OCI-LY7 (cell line): Measurements from ENCODE around the gene PCYT2. TPM values are rescaled to one million over a fixed set of nuclear protein-coding genes. Genes with fewer than 3 reads are reported as not detected.

Source experiments
- BruUV-seq: library from RNA; stranded (reverse); fragments of 400-500 nt; replicated peaks from 2 replicates; lab custom pipeline; 2021; lab: Mats Ljungman, UMichigan
- CTCF ChIA-PET: fragments of 300-600 bp; sonication (Branson Sonifier 250); formaldehyde crosslinking; loops from one replicate; lab custom pipeline; 2022; ENCODE audit warnings: antibody characterized with exemption; ENCODE audit not compliant: unreplicated experiment; lab: Charles Lee
- POLR2A ChIA-PET: fragments of 300-600 bp; sonication (Branson Sonifier 250); formaldehyde crosslinking; loops from one replicate; lab custom pipeline; 2022; ENCODE audit warnings: antibody characterized with exemption; lab: Charles Lee
- DNase-seq: peaks from one replicate; pipeline ENCODE4 v3.0.0-alpha.2; 2015; ENCODE audit warnings: low spot score
- H2AFZ ChIP-seq: fragments of 200-600 bp; sonication (generic), shearing (Covaris generic); 2 replicates; pipeline ENCODE4 v1.6.1; 2014; ENCODE audit warnings: mild to moderate bottlenecking, antibody characterized with exemption, low read length, moderate library complexity
- H3K27ac ChIP-seq: fragments of 200-600 bp; sonication (generic); 2 replicates; pipeline ENCODE4 v1.5.1; 2014; ENCODE audit warnings: mixed run types, low read depth, mild to moderate bottlenecking, moderate library complexity, low read length, inconsistent platforms; ENCODE audit not compliant: poor library complexity, severe bottlenecking
- H3K36me3 ChIP-seq: fragments of 200-600 bp; sonication (generic); 2 replicates; pipeline ENCODE4 v1.6.1; 2014; ENCODE audit warnings: mild to moderate bottlenecking, antibody characterized with exemption, low read length, moderate library complexity, mixed read lengths; ENCODE audit not compliant: insufficient read depth
- H3K4me1 ChIP-seq: fragments of 200-600 bp; sonication (generic); 2 replicates; pipeline ENCODE4 v1.5.1; 2014; ENCODE audit warnings: mild to moderate bottlenecking, low read length; ENCODE audit not compliant: insufficient read depth, poor library complexity, severe bottlenecking
- H3K4me2 ChIP-seq: fragments of 200-600 bp; sonication (generic); 2 replicates; pipeline ENCODE4 v1.6.1; 2014; ENCODE audit warnings: mild to moderate bottlenecking, low read length
- H3K4me3 ChIP-seq: fragments of 200-600 bp; sonication (generic); 2 replicates; pipeline ENCODE4 v1.5.1; 2014; ENCODE audit warnings: mild to moderate bottlenecking, low read depth, low read length; ENCODE audit not compliant: poor library complexity, severe bottlenecking
- H3K79me2 ChIP-seq: fragments of 200-600 bp; sonication (generic); 2 replicates; pipeline ENCODE4 v1.6.1; 2016; ENCODE audit warnings: low read depth, mild to moderate bottlenecking, low read length, moderate library complexity, mixed read lengths; ENCODE audit not compliant: insufficient read depth
- H3K9me2 ChIP-seq: fragments of 200-600 bp; sonication (generic); 2 replicates; pipeline ENCODE4 v1.6.1; 2016; ENCODE audit warnings: mild to moderate bottlenecking, low read length, mixed read lengths; ENCODE audit not compliant: insufficient read depth
- H3K9me3 ChIP-seq: fragments of 200-600 bp; sonication (generic); 2 replicates; pipeline ENCODE4 v1.6.1; 2014; ENCODE audit warnings: mild to moderate bottlenecking, mixed run types, low read length, mixed read lengths
- H4K20me1 ChIP-seq: fragments of 200-600 bp; sonication (generic); 2 replicates; pipeline ENCODE4 v1.6.1; 2014; ENCODE audit warnings: mild to moderate bottlenecking, antibody characterized with exemption, low read length, moderate library complexity, mixed read lengths; ENCODE audit not compliant: insufficient read depth
- CTCF ChIP-seq: fragments of 200-600 bp; sonication (generic); conservative IDR thresholded peaks from 2 replicates; pipeline ENCODE4 v1.5.1; 2014; ENCODE audit warnings: mild to moderate bottlenecking, antibody characterized with exemption, low read length, moderate library complexity, mixed read lengths
- EZH2phosphoT487 ChIP-seq: fragments of 200-600 bp; sonication (generic); IDR thresholded peaks from 2 replicates; pipeline ENCODE4 v1.6.1; 2018; ENCODE audit warnings: low read depth, borderline replicate concordance, mild to moderate bottlenecking, mixed run types, antibody characterized with exemption, low read length, moderate library complexity, mixed read lengths
- intact Hi-C: fragments of 100-400 bp; cut with micrococcal nuclease; formaldehyde crosslinking; loops from one replicate; pipeline ENCODE4 v1.10.0; 2022; ENCODE audit not compliant: unreplicated experiment
- total RNA-seq, 2 experiments: library from RNA; depleted of rRNA in 1 of 2; stranded (reverse); fragments of >200 nt in 1 of 2; shearing (Covaris generic) in 1 of 2; gene quantifications; 2 replicates each; pipeline ENCODE4 v1.2.3, GENCODE V29; 2014 to 2022

PCYT2 gene
- total RNA-seq, 2 experiments from 2014 or later, result 70.1 to 104 TPM

GRCh38 chr17:81930142-81931125 is 19.2 kb upstream of the PCYT2 start:
- no peaks in the 10 kb centered on the region for H3K9me2 ChIP-seq
- H2AFZ ChIP-seq, result no peak overlapping the region
- H4K20me1 ChIP-seq, result no peaks in the 10 kb centered on the region
- ChIA-PET CTCF (no interaction called here), POLR2A (interaction anchor here (0.7 kb wide), 1 partner anchor 235 kb away, joined by 3 read pairs; no protein-coding TSS in a partner anchor)
- TSS peak; percentile 62 for BruUV-seq
- H3K4me2 ChIP-seq, result no peak overlapping the region
- intact Hi-C loops, result no loop called here
- H3K27ac ChIP-seq, result no peak overlapping the region
- peaks cover 18% of the 10 kb centered on the region for H3K79me2 ChIP-seq
- peaks cover 20% of the 10 kb centered on the region for H3K4me1 ChIP-seq
- H3K9me3 ChIP-seq, result no peaks in the 10 kb centered on the region
- H3K36me3 ChIP-seq, result peaks cover 26% of the 10 kb centered on the region
- no peak for TF ChIP-seq CTCF
- no peak overlapping the region for H3K4me3 ChIP-seq
- DNase-seq, result no peak

GRCh38 chr17:81929253-81930141 is 18.3 kb upstream of the PCYT2 start:
- intact Hi-C loops, result no loop called here
- ChIA-PET POLR2A (interaction anchor here (0.7 kb wide), 2 partner anchors 12 to 236 kb away, joined by 3 read pairs; partner anchors contain the start of gene SIRT7), CTCF (no interaction called here)
- Histone ChIP-seq H4K20me1 (no peaks in the 10 kb centered on the region), H3K4me2 (peak overlapping the region; percentile 73), H3K79me2 (peaks cover 27% of the 10 kb centered on the region), H3K9me3 (no peaks in the 10 kb centered on the region), H3K4me1 (peaks cover 28% of the 10 kb centered on the region), H2AFZ (no peak overlapping the region), H3K9me2 (no peaks in the 10 kb centered on the region), H3K27ac (no peak overlapping the region), H3K36me3 (peaks cover 17% of the 10 kb centered on the region; the same call in 1 of the 2 replicates), H3K4me3 (no peak overlapping the region)
- no peak for TF ChIP-seq CTCF
- TF ChIP-seq EZH2phosphoT487, result no peak
- BruUV-seq, result no TSS peak
- no peak for DNase-seq
